RKO (cell line): ENCODE data around the gene HAUS8.
"Not testable (repeated sequence)": the region's sequence is repeated elsewhere in the genome, so short reads cannot be mapped to it uniquely, and the experiment has no call there.

Experiments
- DNase-seq: peaks from one replicate; pipeline ENCODE4 v3.0.0-alpha.2; 2016; ENCODE audit warnings: low spot score

Gene HAUS8

GRCh38 chr19:17101686-17102628 is 26.7 kb upstream of the HAUS8 start:
- DNase-seq = no peak

- no peak for DNase-seq
These were observed 23.1 kb upstream of the HAUS8 start for GRCh38 chr19:17098326-17098725.

GRCh38 chr19:17097593-17098126 is 22.4 kb upstream of the HAUS8 start:
- no peak for DNase-seq

- DNase-seq = no peak
These were observed 20.1 kb upstream of the HAUS8 start for GRCh38 chr19:17095141-17095919.

- not testable (repeated sequence) for DNase-seq
These were observed 19.4 kb upstream of the HAUS8 start for GRCh38 chr19:17094694-17095093.

- no peak for DNase-seq
These were observed 17.4 kb upstream of the HAUS8 start for GRCh38 chr19:17092696-17093095.

- DNase-seq = no peak
These were observed 16.6 kb upstream of the HAUS8 start for GRCh38 chr19:17091758-17092333.

GRCh38 chr19:17090583-17090982 is 15.3 kb upstream of the HAUS8 start:
- DNase-seq = no peak

GRCh38 chr19:17088552-17088951 is 13.3 kb upstream of the HAUS8 start:
- DNase-seq = no peak

GRCh38 chr19:17086834-17087233 is 11.6 kb upstream of the HAUS8 start:
- DNase-seq = no peak

- DNase-seq = no peak
These were observed 10.9 kb upstream of the HAUS8 start for GRCh38 chr19:17086120-17086519.

- DNase-seq = no peak
These were observed 6.7 kb upstream of the HAUS8 start for GRCh38 chr19:17081672-17082630.

GRCh38 chr19:17080440-17080801 is 5.2 kb upstream of the HAUS8 start:
- DNase-seq = no peak

- DNase-seq = peak; percentile 100
These were observed 4.6 kb upstream of the HAUS8 start for GRCh38 chr19:17079710-17080439.

GRCh38 chr19:17078920-17079709 is 3.9 kb upstream of the HAUS8 start:
- peak; percentile 43 for DNase-seq

GRCh38 chr19:17078036-17078919 is 3.0 kb upstream of the HAUS8 start:
- DNase-seq = no peak

- DNase-seq = no peak
These were observed 2.3 kb upstream of the HAUS8 start for GRCh38 chr19:17077447-17078028.

- peak; percentile 59 for DNase-seq
These were observed 1.3 kb upstream of the HAUS8 start for GRCh38 chr19:17076543-17076991.
